Common myeloid progenitor, CD34-positive (primary cell): ENCODE measurements around the gene RNF169.

Source experiments
- CTCF ChIA-PET: fragments of 350-600 bp; sonication (Branson Sonifier 250); formaldehyde crosslinking; loops from one replicate; lab custom pipeline; 2021; ENCODE audit warnings: antibody characterized with exemption; lab: Charles Lee
- POLR2A ChIA-PET: fragments of 350-600 bp; sonication (Branson Sonifier 250); formaldehyde crosslinking; loops from one replicate; lab custom pipeline; 2021; ENCODE audit warnings: antibody characterized with exemption; lab: Charles Lee
- DNase-seq, 3 donors: peaks; one replicate each; pipeline versions ENCODE4 v3.0.0 to v3.0.0-alpha.2; 2013
- H3K27ac ChIP-seq, 2 experiments: 1 replicate in 1 of 2; 2 replicates in 1 of 2; pipeline ENCODE4 v1.7.0; 2013; ENCODE audit warnings: inconsistent platforms in 2 of 2, low read length in 2 of 2, mild to moderate bottlenecking in 2 of 2, low read depth in 1 of 2, moderate library complexity in 1 of 2; ENCODE audit not compliant: severe bottlenecking in 2 of 2, insufficient read depth in 1 of 2, poor library complexity in 1 of 2
- H3K27me3 ChIP-seq, 5 experiments: replicated peaks in 2 of 5; 1 replicate in 3 of 5; 2 replicates in 2 of 5; pipeline versions ENCODE4 v1.6.1 to v1.7.0; 2013; ENCODE audit warnings: low read length in 4 of 5, mild to moderate bottlenecking in 2 of 5, moderate library complexity in 2 of 5, inconsistent platforms in 1 of 5; ENCODE audit not compliant: insufficient read depth in 5 of 5, control insufficient read depth in 4 of 5
- H3K36me3 ChIP-seq, 4 experiments: 1 replicate in 2 of 4; 2 replicates in 2 of 4; pipeline versions ENCODE4 v1.6.1 to v1.7.0; 2013; ENCODE audit warnings: low read length in 3 of 4, control low read depth in 1 of 4, mild to moderate bottlenecking in 1 of 4; ENCODE audit not compliant: control insufficient read depth in 4 of 4, insufficient read depth in 4 of 4
- H3K4me1 ChIP-seq, 4 experiments: 1 replicate in 3 of 4; 2 replicates in 1 of 4; pipeline versions ENCODE4 v1.6.1 to v1.7.1; 2013; ENCODE audit warnings: low read length in 3 of 4, mild to moderate bottlenecking in 3 of 4, control low read depth in 1 of 4, inconsistent platforms in 1 of 4, moderate library complexity in 1 of 4; ENCODE audit not compliant: control insufficient read depth in 4 of 4, insufficient read depth in 4 of 4; ENCODE audit errors: control extremely low read depth in 1 of 4
- H3K4me3 ChIP-seq, 7 experiments: 1 replicate in 4 of 7; 2 replicates in 3 of 7; pipeline versions ENCODE4 v1.5.1 to v1.7.0; 2013; ENCODE audit warnings: mild to moderate bottlenecking in 7 of 7, low read length in 6 of 7, moderate library complexity in 6 of 7, inconsistent platforms in 2 of 7, low read depth in 2 of 7, control low read depth in 1 of 7; ENCODE audit not compliant: insufficient read depth in 4 of 7, control insufficient read depth in 1 of 7; ENCODE audit errors: extremely low read depth in 1 of 7
- H3K9me3 ChIP-seq, 5 experiments: 1 replicate in 4 of 5; 2 replicates in 1 of 5; pipeline versions ENCODE4 v1.6.1 to v1.7.1; 2013; ENCODE audit warnings: low read length in 4 of 5, mild to moderate bottlenecking in 2 of 5, inconsistent platforms in 1 of 5, low read depth in 1 of 5, moderate library complexity in 1 of 5; ENCODE audit not compliant: control insufficient read depth in 4 of 5, insufficient read depth in 2 of 5; ENCODE audit errors: control extremely low read depth in 1 of 5
- WGBS: methylation state at CpG from one replicate; pipeline ENCODE4 v1.1.5; 2013; ENCODE audit not compliant: insufficient coverage; 5-methylcytosine and 5-hydroxymethylcytosine counted together

RNF169 gene

GRCh38 chr11:74775762-74776161, 27.1 kb downstream of the RNF169 start:
- Histone ChIP-seq H3K4me1 (no peaks in the 10 kb centered on the region), H3K27me3 (no peaks in the 10 kb centered on the region), H3K36me3 (peaks cover 0 to 3% (median 0%) of the 10 kb centered on the region in 4 experiments), H3K4me3 (no peak overlapping the region), H3K27ac (no peak overlapping the region), H3K9me3 (no peaks in the 10 kb centered on the region)
- no CpG with 5 or more reads among the region's 1 CpG for WGBS
- ChIA-PET CTCF (interaction anchor here (0.5 kb wide), 1 partner anchor 184 kb away, joined by 3 read pairs; no protein-coding TSS in a partner anchor), POLR2A (no interaction called here)
- DNase-seq, result no peak

GRCh38 chr11:74776546-74776945, 27.9 kb downstream of the RNF169 start:
- Histone ChIP-seq H3K9me3 (no peaks in the 10 kb centered on the region), H3K27me3 (no peaks in the 10 kb centered on the region), H3K27ac (no peak overlapping the region), H3K4me1 (no peaks in the 10 kb centered on the region), H3K4me3 (no peak overlapping the region), H3K36me3 (peaks cover 0 to 3% (median 0%) of the 10 kb centered on the region in 4 experiments)
- ChIA-PET POLR2A (interaction anchor here (0.7 kb wide), 1 partner anchor 10 kb away, joined by 3 read pairs; no protein-coding TSS in a partner anchor), CTCF (no interaction called here)
- DNase-seq, result no peak

- Histone ChIP-seq H3K27ac (no peak overlapping the region), H3K4me3 (no peak overlapping the region), H3K27me3 (no peaks in the 10 kb centered on the region), H3K4me1 (no peaks in the 10 kb centered on the region), H3K9me3 (no peaks in the 10 kb centered on the region), H3K36me3 (peaks cover 0 to 3% (median 0%) of the 10 kb centered on the region in 4 experiments)
- no peak for DNase-seq
- CTCF ChIA-PET, result no interaction called here
- POLR2A ChIA-PET, result interaction anchor here (0.7 kb wide), 1 partner anchor 11 kb away, joined by 3 read pairs; no protein-coding TSS in a partner anchor
These were observed 28.4 kb downstream of the RNF169 start for GRCh38 chr11:74777038-74777437.

- POLR2A ChIA-PET, result interaction anchor here (1.3 kb wide), 1 partner anchor 28 kb away, joined by 4 read pairs; no protein-coding TSS in a partner anchor
- H3K9me3 ChIP-seq, result no peaks in the 10 kb centered on the region
- H3K27me3 ChIP-seq, result no peaks in the 10 kb centered on the region
- no peak for DNase-seq
- CTCF ChIA-PET, result interaction anchor here (0.8 kb wide), 1 partner anchor 16 kb away, joined by 3 read pairs; no protein-coding TSS in a partner anchor
- H3K27ac ChIP-seq, result no peak overlapping the region
- no peak overlapping the region for H3K4me3 ChIP-seq
- peaks cover 0 to 6% (median 1%) of the 10 kb centered on the region in 4 experiments for H3K4me1 ChIP-seq
- 100% methylated on average over 1 of the region's 4 CpGs for WGBS
- H3K36me3 ChIP-seq, result peaks cover 0 to 3% (median 0%) of the 10 kb centered on the region in 4 experiments
These were observed 29.2 kb downstream of the RNF169 start for GRCh38 chr11:74777877-74778276.

GRCh38 chr11:74778581-74778980, 29.9 kb downstream of the RNF169 start:
- H3K27ac ChIP-seq, result no peak overlapping the region
- H3K4me3 ChIP-seq, result no peak overlapping the region
- H3K4me1 ChIP-seq, result peaks cover 5 to 13% (median 7%) of the 10 kb centered on the region in 4 experiments
- DNase-seq, result no peak
- H3K36me3 ChIP-seq, result peaks cover 0 to 3% (median 0%) of the 10 kb centered on the region in 4 experiments
- no peaks in the 10 kb centered on the region for H3K9me3 ChIP-seq
- H3K27me3 ChIP-seq, result no peaks in the 10 kb centered on the region
- WGBS, result 99% methylated on average over 6 of the region's 6 CpGs
- POLR2A ChIA-PET, result interaction anchor here (1.3 kb wide), 1 partner anchor 29 kb away, joined by 4 read pairs; no protein-coding TSS in a partner anchor
- CTCF ChIA-PET, result interaction anchor here (0.8 kb wide), 1 partner anchor 15 kb away, joined by 3 read pairs; no protein-coding TSS in a partner anchor

GRCh38 chr11:74780248-74781005, 31.8 kb downstream of the RNF169 start:
- CTCF ChIA-PET, result no interaction called here

More at GRCh38 chr11:74780248-74781005, 31.8 kb downstream of the RNF169 start:
- H3K4me1 ChIP-seq, result peaks cover 5 to 16% (median 12%) of the 10 kb centered on the region in 4 experiments
- POLR2A ChIA-PET, result no interaction called here
- no peaks in the 10 kb centered on the region for H3K9me3 ChIP-seq
- no peak overlapping the region for H3K4me3 ChIP-seq
- H3K36me3 ChIP-seq, result peaks cover 0 to 3% (median 0%) of the 10 kb centered on the region in 4 experiments
- H3K27me3 ChIP-seq, result no peaks in the 10 kb centered on the region
- 97% methylated on average over 2 of the region's 4 CpGs for WGBS
- DNase-seq, result no peak
- H3K27ac ChIP-seq, result no peak overlapping the region
